ENCODE results near the gene COMMD1. TPM values are rescaled to one million over a fixed set of nuclear protein-coding genes. Genes with fewer than 3 reads are reported as not detected.
A peak's percentile ranks its signal among the peaks of the same experiment; 100 is the strongest.

COMMD1 gene
- total RNA-seq (2021) (21.4 to 24.7 TPM (median 21.8 TPM) in 3 replicates), Bru-seq, nascent RNA (percentile 52 among the genes with signal in this experiment)
- long read RNA-seq, experiment 1, transcript COMMD1-201 (3 exons, 911 nt) = major isoform, 29 of 38 reads
- long read RNA-seq, experiment 1, partial matches to known transcripts = 0 of 38 reads
- long read RNA-seq, experiment 1, other reads (novel, unspliced or antisense) = 6 of 38 reads
- long read RNA-seq, experiment 2, transcript COMMD1-201 (3 exons, 911 nt) = major isoform, 24 of 26 reads
- long read RNA-seq, experiment 2, partial matches to known transcripts = 1 of 26 reads
- long read RNA-seq, experiment 2, other reads (novel, unspliced or antisense) = 1 of 26 reads
- long read RNA-seq, experiment 3, transcript COMMD1-201 (3 exons, 911 nt) = major isoform, 11 of 16 reads
- long read RNA-seq, experiment 3, partial matches to known transcripts = 0 of 16 reads
- long read RNA-seq, experiment 3, other reads (novel, unspliced or antisense) = 4 of 16 reads

GRCh38 chr2:61905372-61906185, at the start of gene COMMD1:
COMMD1 (plus strand) TSS chr2:61905674; CDS start chr2:61905679, 5 bp downstream.
- H3K9me3 Mint-ChIP-seq = no peaks in the 10 kb centered on the region
- TF ChIP-seq, protein P1, sequence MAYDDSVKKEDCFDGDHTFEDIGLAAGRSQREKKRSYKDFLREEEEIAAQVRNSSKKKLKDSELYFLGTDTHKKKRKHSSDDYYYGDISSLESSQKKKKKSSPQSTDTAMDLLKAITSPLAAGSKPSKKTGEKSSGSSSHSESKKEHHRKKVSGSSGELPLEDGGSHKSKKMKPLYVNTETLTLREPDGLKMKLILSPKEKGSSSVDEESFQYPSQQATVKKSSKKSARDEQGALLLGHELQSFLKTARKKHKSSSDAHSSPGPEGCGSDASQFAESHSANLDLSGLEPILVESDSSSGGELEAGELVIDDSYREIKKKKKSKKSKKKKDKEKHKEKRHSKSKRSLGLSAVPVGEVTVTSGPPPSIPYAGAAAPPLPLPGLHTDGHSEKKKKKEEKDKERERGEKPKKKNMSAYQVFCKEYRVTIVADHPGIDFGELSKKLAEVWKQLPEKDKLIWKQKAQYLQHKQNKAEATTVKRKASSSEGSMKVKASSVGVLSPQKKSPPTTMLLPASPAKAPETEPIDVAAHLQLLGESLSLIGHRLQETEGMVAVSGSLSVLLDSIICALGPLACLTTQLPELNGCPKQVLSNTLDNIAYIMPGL (CRISPR knock-in tag; IDR thresholded peaks at IDR 0.05) = peak; percentile 37; the same call in 1 of the 2 replicates
- TF ChIP-seq GABPB1 (CRISPR knock-in tag; IDR thresholded peaks at IDR 0.05) = peak; percentile 58
- no peak for TF ChIP-seq ERG (CRISPR knock-in tag; IDR thresholded peaks at IDR 0.05)
- TF ChIP-seq, protein P2, sequence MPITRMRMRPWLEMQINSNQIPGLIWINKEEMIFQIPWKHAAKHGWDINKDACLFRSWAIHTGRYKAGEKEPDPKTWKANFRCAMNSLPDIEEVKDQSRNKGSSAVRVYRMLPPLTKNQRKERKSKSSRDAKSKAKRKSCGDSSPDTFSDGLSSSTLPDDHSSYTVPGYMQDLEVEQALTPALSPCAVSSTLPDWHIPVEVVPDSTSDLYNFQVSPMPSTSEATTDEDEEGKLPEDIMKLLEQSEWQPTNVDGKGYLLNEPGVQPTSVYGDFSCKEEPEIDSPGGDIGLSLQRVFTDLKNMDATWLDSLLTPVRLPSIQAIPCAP (CRISPR knock-in tag; IDR thresholded peaks at IDR 0.05) = 0 out of 2 replicates have a peak, but pooled peaks have one; percentile 56
- peak; percentile 63; the same call in 1 of the 2 replicates for TF ChIP-seq ARID4B (CRISPR knock-in tag; IDR thresholded peaks at IDR 0.05; ENCODE audit: borderline replicate concordance)
- peak; percentile 83 for TF ChIP-seq ETV6 (CRISPR knock-in tag; IDR thresholded peaks at IDR 0.05)
- TF ChIP-seq NFATC4 (CRISPR knock-in tag; IDR thresholded peaks at IDR 0.05) = no peak
- peak; percentile 95 for TF ChIP-seq SP1 (CRISPR knock-in tag; conservative IDR thresholded peaks at IDR 0.05)
- peak; percentile 65 for TF ChIP-seq FOXK1 (CRISPR knock-in tag; IDR thresholded peaks at IDR 0.05)
- 0 out of 2 replicates have a peak, but pooled peaks have one; percentile 20 for TF ChIP-seq MYBL2 (CRISPR knock-in tag; IDR thresholded peaks at IDR 0.05)
- TF ChIP-seq ZNF232 (CRISPR knock-in tag; IDR thresholded peaks at IDR 0.05) = 0 out of 2 replicates have a peak, but pooled peaks have one; percentile 48
- TF ChIP-seq SMAD3 (CRISPR knock-in tag; IDR thresholded peaks at IDR 0.05; ENCODE audit: borderline replicate concordance) = 0 out of 2 replicates have a peak, but pooled peaks have one; percentile 24
- TF ChIP-seq ATF3 (CRISPR knock-in tag; conservative IDR thresholded peaks at IDR 0.05) = no peak
- TF ChIP-seq MAX (CRISPR knock-in tag; IDR thresholded peaks at IDR 0.05) = peak; percentile 57
- no peak for TF ChIP-seq CDX4 (CRISPR knock-in tag; IDR thresholded peaks at IDR 0.05; ENCODE audit: borderline replicate concordance)
- peak; percentile 44; the same call in 1 of the 2 replicates for TF ChIP-seq FOXP1 (CRISPR knock-in tag; IDR thresholded peaks at IDR 0.05; ENCODE audit: borderline replicate concordance)
- TF ChIP-seq FOXP4 (CRISPR knock-in tag; IDR thresholded peaks at IDR 0.05) = peak; percentile 39; the same call in 1 of the 2 replicates
- peak; percentile 68; the same call in 1 of the 2 replicates for TF ChIP-seq USF1 (CRISPR knock-in tag; IDR thresholded peaks at IDR 0.05)
- no peak for TF ChIP-seq E2F5 (CRISPR knock-in tag; IDR thresholded peaks at IDR 0.05)
- 0 out of 2 replicates have a peak, but pooled peaks have one; percentile 37 for TF ChIP-seq NFE2L1 (CRISPR knock-in tag; IDR thresholded peaks at IDR 0.05)

More at GRCh38 chr2:61905372-61906185, at the start of gene COMMD1:
- Mint-ChIP-seq H3K36me3 (no peaks in the 10 kb centered on the region), H3K27me3 (ENCODE audit: low read depth) (no peaks in the 10 kb centered on the region), H3K4me1 (peaks cover 4% of the 10 kb centered on the region; the same call in 1 of the 2 replicates), H3K4me3 (peak within 1 kb of the TSS; percentile 91), H3K27ac (no peak within 1 kb of the TSS)
- ChIA-PET POLR2A (no interaction called here), CTCF (interaction anchor here (0.9 to 1.1 kb wide), 2 partner anchors 51 to 506 kb away, joined by 3 to 4 read pairs; no protein-coding TSS in a partner anchor)
- ATAC-seq (peak; percentile 97), DNase-seq (ENCODE audit: low spot score) (peak; percentile 76)

All from WTC11 (cell line).